Measurements from ENCODE around the gene CLTA. TPM values are rescaled to one million over a fixed set of nuclear protein-coding genes. Genes with fewer than 3 reads are reported as not detected.
A peak's percentile ranks its signal among the peaks of the same experiment; 100 is the strongest.
"Not testable (repeated sequence)": the region's sequence is repeated elsewhere in the genome, so short reads cannot be mapped to it uniquely, and the experiment has no call there.

Gene CLTA
- total RNA-seq, 2 donors from 2014 or later = 77.0 to 127 TPM

- DNase-seq (ENCODE audit: low spot score in 2 of 2) (no peak), ATAC-seq (no peak)
- no peaks in the 10 kb centered on the region for H3K9me3 Mint-ChIP-seq
- no peak overlapping the region for H3K27ac Mint-ChIP-seq
- peaks cover 0 to 15% of the 10 kb centered on the region in 2 donors for H3K36me3 Mint-ChIP-seq
Observed at GRCh38 chr9:36152741-36153438, 37.8 kb upstream of the CLTA start.

- DNase-seq (ENCODE audit: low spot score in 2 of 2) (no peak), ATAC-seq (no peak)
- Mint-ChIP-seq H3K9me3 (no peaks in the 10 kb centered on the region), H3K36me3 (peaks cover 0 to 14% of the 10 kb centered on the region in 2 donors), H3K27ac (peak overlapping the region in 1 of 2 donors; percentile 71)
Observed at GRCh38 chr9:36153746-36154145, 37.0 kb upstream of the CLTA start.

DNA sequence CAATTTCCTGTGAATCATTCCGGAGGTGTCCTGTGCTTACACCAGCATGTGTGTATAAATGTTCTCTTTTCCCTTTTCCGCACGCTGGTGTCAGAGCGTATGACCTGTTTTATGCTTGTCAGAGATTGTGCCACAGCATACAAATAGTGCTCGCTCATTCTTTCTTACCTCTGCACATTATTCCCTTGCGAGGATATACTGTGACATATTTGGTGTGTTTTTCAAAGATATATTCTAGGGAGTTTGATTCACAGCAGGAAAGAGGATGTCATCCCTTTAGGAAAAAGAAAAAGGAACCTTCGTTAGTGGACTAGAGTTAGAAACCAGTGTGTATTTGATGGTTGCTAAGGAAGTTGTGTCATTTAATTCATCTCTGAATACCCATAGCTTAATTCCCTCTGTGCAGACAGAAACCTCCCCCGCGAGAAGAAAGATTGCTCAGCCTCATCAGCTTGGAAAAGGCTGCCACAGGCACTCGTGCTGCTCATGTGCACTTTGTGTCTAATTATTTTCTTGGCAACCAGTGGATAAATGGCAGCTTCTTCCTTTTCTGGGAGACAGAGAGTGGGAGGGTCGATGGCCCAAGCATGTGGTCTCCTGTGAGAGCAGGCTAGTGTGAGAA lies 36.3 kb upstream of the CLTA start:
- no peak for DNase-seq (ENCODE audit: low spot score in 2 of 2)
- peak overlapping the region; percentile 11 to 71 for H3K27ac Mint-ChIP-seq
- H3K9me3 Mint-ChIP-seq = no peaks in the 10 kb centered on the region
- peaks cover 0 to 14% of the 10 kb centered on the region in 2 donors for H3K36me3 Mint-ChIP-seq
- ATAC-seq = peak; percentile 9 to 38

DNA sequence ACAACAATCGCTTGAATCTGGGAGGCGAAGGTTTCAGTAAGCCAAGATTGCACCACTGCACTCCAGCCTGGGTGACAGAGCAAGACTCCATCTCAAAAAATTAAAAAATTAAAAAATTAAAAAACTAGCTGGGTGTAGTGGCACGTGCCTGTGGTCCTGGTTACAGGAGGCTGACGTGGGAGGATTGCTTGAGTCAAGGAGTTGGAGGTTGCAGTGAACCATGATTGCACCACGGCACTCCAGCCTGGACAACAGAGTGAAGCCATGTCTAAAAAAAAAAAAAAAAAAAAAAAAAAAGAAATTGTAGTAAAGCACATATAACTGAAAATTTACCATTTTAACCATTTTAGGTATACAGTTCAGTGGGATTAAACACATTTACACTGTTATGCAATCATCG lies 34.6 kb upstream of the CLTA start:
- Mint-ChIP-seq H3K27ac (no peak overlapping the region), H3K9me3 (no peaks in the 10 kb centered on the region), H3K36me3 (peaks cover 0 to 11% of the 10 kb centered on the region in 2 donors)
- ATAC-seq (no peak), DNase-seq (ENCODE audit: low spot score in 2 of 2) (no peak)

- DNase-seq (ENCODE audit: low spot score in 2 of 2) (no peak), ATAC-seq (no peak)
- H3K27ac Mint-ChIP-seq = peak overlapping the region in 1 of 2 donors; percentile 13
- H3K9me3 Mint-ChIP-seq = no peaks in the 10 kb centered on the region
- no peaks in the 10 kb centered on the region for H3K36me3 Mint-ChIP-seq
Observed at GRCh38 chr9:36158122-36158521, 32.6 kb upstream of the CLTA start.

DNA sequence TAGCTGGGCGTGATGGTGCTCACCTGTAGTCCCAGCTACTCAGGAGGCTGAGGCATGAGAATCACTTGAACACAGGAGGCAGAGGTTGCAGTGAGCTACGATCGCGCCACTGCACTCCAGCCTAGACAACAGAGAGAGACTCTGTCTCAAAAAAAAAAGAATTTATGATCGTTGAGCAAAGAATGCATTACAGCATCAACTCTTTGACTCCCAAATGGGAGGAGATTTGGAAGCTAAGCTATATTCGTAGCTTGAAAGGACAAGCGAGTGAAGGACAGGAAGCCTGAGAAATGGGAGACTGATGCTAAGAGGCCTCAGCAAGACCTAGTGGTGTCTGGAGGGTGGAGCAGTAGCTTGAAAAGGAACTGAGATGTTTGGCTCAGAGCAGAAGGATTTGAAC lies 31.8 kb upstream of the CLTA start:
- ATAC-seq = no peak
- no peak for DNase-seq (ENCODE audit: low spot score in 2 of 2)
- no peaks in the 10 kb centered on the region for H3K9me3 Mint-ChIP-seq
- no peaks in the 10 kb centered on the region for H3K36me3 Mint-ChIP-seq
- peak overlapping the region in 1 of 2 donors; percentile 27 for H3K27ac Mint-ChIP-seq

DNA sequence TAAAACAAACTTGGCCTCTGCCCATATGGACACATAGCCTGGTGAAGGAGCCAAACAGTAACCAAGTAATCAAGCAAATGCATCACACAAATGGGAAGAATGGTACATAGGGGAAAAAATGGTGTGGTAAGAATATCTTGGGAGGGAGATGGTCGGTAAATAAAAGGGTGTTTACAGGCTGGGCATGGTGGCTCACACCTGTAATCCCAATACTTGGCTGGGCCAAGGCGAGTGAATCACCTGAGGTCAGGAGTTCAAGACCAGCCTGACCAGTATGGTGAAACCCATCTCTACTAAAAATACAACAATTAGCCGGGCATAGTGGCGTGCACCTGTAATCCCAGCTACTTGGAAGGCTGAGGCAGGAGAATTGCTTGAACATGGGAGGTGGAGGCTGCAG lies 31.2 kb upstream of the CLTA start:
- DNase-seq (ENCODE audit: low spot score in 2 of 2); H3K27ac Mint-ChIP-seq; ATAC-seq; H3K36me3 Mint-ChIP-seq; H3K9me3 Mint-ChIP-seq: not testable (repeated sequence)

- not testable (repeated sequence) for H3K27ac Mint-ChIP-seq; H3K36me3 Mint-ChIP-seq; H3K9me3 Mint-ChIP-seq; ATAC-seq; DNase-seq (ENCODE audit: low spot score in 2 of 2)
Observed at GRCh38 chr9:36160126-36160525, 30.6 kb upstream of the CLTA start.

DNA sequence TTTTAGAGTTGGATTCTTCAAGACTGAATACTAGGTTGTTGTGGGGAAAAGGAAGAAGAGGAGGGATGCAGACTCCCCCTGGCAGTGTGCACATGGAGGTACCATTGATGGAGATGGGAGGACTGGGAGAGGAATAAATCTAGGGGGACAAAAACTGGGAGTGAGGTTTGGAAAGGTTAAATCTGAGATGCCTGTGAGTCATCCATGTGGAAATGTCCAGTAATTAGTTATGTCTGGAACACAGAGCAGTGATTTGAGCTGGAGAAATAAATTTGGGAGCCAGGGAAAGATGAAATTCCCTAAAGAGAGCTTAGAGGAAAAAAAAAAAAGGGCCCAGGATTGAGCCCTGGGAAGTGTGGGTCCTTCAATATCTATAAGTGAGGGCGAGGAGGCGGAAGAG lies 29.5 kb upstream of the CLTA start:
- Mint-ChIP-seq H3K36me3 (no peaks in the 10 kb centered on the region), H3K9me3 (no peaks in the 10 kb centered on the region), H3K27ac (no peak overlapping the region)
- ATAC-seq (no peak), DNase-seq (ENCODE audit: low spot score in 2 of 2) (no peak)

DNA sequence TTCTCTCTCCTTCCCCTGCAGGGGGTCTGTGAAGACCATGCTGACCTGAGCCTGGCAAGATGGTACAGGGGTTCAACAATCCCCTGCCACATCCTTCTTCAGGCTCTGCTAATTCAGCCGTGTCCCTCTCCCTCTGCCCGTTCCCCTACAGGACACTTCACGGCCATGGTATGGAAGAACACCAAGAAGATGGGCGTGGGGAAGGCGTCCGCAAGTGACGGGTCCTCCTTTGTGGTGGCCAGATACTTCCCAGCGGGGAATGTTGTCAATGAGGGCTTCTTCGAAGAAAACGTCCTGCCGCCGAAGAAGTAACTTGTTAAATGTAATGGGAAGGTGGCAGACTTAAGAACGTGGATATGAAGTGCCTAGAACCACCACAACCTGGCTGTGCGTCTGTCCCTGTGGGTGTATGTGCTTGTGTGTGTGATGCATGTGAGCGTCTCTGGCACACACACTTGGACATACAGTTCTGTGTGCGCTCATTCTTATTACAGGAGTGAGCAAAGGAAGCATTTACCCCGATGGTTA lies 28.4 kb upstream of the CLTA start:
- H3K9me3 Mint-ChIP-seq = no peaks in the 10 kb centered on the region
- H3K36me3 Mint-ChIP-seq = no peaks in the 10 kb centered on the region
- DNase-seq (ENCODE audit: low spot score in 2 of 2) = no peak
- H3K27ac Mint-ChIP-seq = no peak overlapping the region
- ATAC-seq = no peak

DNA sequence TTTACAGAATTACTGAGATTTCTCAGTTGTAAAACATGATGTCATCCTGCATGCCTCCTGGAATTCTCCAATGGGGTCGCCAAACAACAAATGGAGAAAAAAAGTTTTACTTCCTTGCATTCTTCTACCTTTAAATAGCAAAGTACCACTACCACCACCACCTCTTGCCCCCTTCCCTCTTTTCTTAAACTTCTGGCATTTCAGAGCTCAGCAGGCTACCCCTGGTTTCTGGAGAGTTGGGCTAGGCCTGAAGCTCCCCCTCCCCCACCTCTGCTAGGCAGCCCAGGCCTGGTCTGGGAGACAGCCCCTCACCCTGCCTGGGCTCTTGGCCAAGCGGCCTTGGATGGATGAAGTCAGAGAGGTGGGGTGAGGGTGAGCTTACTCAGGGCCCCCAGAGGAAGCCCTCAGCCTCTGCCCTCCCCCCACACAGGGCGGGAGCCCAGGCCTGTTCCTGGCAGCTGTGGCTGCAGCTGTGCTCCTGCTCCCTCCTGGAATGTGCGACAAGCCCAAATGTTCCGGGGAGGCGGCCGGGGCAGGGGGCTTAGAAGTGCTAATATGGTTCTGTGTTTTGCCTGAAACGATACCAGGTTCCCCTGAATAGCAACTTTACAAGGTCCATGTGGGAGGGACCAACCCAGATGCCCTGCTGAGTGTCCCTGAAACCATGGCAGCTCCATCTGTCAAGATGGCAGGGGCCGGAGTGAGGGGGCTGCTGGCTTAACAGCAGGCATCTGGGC lies 27.5 kb upstream of the CLTA start:
- H3K36me3 Mint-ChIP-seq = no peaks in the 10 kb centered on the region
- H3K9me3 Mint-ChIP-seq = no peaks in the 10 kb centered on the region
- no peak overlapping the region for H3K27ac Mint-ChIP-seq
- no peak for DNase-seq (ENCODE audit: low spot score in 2 of 2)
- ATAC-seq = no peak

- no peak for DNase-seq (ENCODE audit: low spot score in 2 of 2)
- Mint-ChIP-seq H3K36me3 (no peaks in the 10 kb centered on the region), H3K9me3 (no peaks in the 10 kb centered on the region), H3K27ac (no peak overlapping the region)
- no peak for ATAC-seq
Observed at GRCh38 chr9:36163786-36164170, 26.9 kb upstream of the CLTA start.

DNA sequence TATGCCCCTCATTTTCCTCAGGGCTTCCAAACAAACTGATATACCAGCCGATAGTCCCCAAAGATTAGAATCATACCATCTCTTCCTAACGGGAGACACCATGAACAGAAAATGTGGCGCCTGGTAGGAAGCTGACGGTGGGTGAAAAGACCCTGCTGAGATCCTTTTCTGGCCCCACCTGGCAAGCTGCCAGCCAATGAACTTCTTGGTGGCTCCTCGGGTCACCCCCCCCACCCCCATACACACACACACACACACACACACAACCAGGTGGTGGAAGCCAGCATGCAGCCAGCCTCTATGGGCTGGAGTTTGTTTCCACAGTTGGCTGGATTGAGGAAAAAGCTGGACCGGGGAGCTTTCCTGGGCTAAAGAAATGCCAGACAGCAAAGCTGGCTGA lies 26.3 kb upstream of the CLTA start:
- no peak for ATAC-seq
- Mint-ChIP-seq H3K27ac (no peak overlapping the region), H3K9me3 (no peaks in the 10 kb centered on the region), H3K36me3 (no peaks in the 10 kb centered on the region)
- DNase-seq (ENCODE audit: low spot score in 2 of 2) = no peak

DNA sequence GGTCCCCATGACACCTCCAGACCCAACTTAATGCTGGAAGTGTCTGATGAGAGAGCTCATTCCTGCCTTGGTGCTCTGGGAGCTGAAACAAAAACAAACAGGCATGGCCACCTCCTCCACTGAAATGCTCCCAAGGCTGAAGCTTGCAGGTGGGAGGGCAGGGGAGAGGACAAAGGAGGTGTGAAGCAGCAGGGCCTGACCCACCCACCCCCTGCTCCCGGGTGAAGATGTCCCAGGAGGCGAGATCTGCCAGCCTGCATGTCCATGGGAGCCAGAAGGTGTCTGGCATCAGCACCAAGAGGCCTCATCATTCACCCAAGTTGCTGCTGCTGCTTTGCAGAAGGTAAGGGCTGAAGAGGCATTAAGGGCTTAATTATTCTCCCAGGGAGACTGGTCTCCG lies 25.7 kb upstream of the CLTA start:
- H3K27ac Mint-ChIP-seq = no peak overlapping the region
- H3K36me3 Mint-ChIP-seq = no peaks in the 10 kb centered on the region
- no peaks in the 10 kb centered on the region for H3K9me3 Mint-ChIP-seq
- DNase-seq (ENCODE audit: low spot score in 2 of 2) (no peak), ATAC-seq (no peak)

DNA sequence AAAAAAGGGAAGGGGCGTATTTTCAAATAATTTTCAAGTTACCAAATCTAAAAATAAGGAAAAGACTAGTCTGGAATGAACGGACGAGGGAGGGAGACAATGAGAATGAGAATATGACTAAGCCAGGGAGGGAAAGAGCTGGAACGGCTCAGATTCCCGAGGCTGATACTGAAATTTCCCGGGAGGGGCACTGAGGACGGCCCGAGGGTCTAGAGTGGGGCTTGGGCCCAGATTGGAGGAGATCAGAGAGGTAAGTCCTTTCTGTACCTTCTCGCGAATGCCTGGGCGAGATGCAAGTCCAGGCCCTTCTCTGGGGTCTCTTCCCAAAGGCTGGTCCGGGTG lies 24.9 kb upstream of the CLTA start:
- no peaks in the 10 kb centered on the region for H3K9me3 Mint-ChIP-seq
- DNase-seq (ENCODE audit: low spot score in 2 of 2) (no peak), ATAC-seq (no peak)
- H3K27ac Mint-ChIP-seq = no peak overlapping the region
- no peaks in the 10 kb centered on the region for H3K36me3 Mint-ChIP-seq

- H3K9me3 Mint-ChIP-seq = no peaks in the 10 kb centered on the region
- no peaks in the 10 kb centered on the region for H3K36me3 Mint-ChIP-seq
- ATAC-seq (peak; percentile 97 to 98), DNase-seq (ENCODE audit: low spot score in 2 of 2) (peak; percentile 90 to 93)
- H3K27ac Mint-ChIP-seq = no peak overlapping the region
Observed at GRCh38 chr9:36166168-36166927, 24.4 kb upstream of the CLTA start.

- Mint-ChIP-seq H3K9me3 (no peaks in the 10 kb centered on the region), H3K27ac (no peak within 1 kb of the TSS), H3K36me3 (no peaks in the 10 kb centered on the region)
- DNase-seq (ENCODE audit: low spot score in 2 of 2) (no peak), ATAC-seq (no peak)
Observed at GRCh38 chr9:36169166-36169565, 21.6 kb upstream of the CLTA start, which contains the start of gene CCIN. TSS of gene CCIN (plus strand) at chr9:36169388. CDS start at chr9:36169503, 115 bp downstream.
